H1 (cell line): ENCODE data around the gene STAMBPL1.

Source experiments
- CTCF ChIP-seq, 3 experiments: IDR thresholded peaks; 1 replicate in 2 of 3; 2 replicates in 1 of 3; pipeline versions ENCODE4 v1.5.1 to v1.6.1; 2011; ENCODE audit warnings: low read length in 3 of 3, mild to moderate bottlenecking in 3 of 3, inconsistent platforms in 2 of 3, low read depth in 1 of 3, moderate library complexity in 1 of 3; ENCODE audit not compliant: insufficient read depth in 1 of 3; ENCODE audit errors: control extremely low read depth in 1 of 3
- POLR2AphosphoS5 ChIP-seq: IDR thresholded peaks from 2 replicates; pipeline ENCODE4 v1.6.1; 2011; ENCODE audit warnings: low read depth, low read length
- RAD21 ChIP-seq, 2 experiments: IDR thresholded peaks in 1 of 2; conservative IDR thresholded peaks in 1 of 2; 2 replicates each; pipeline ENCODE4 v1.6.1; 2011; ENCODE audit warnings: low read depth in 2 of 2, low read length in 2 of 2, improper control_type of control experiment in 1 of 2, inconsistent platforms in 1 of 2, mild to moderate bottlenecking in 1 of 2, moderate library complexity in 1 of 2
- TEAD4 ChIP-seq: IDR thresholded peaks from 2 replicates; pipeline ENCODE4 v1.6.1; 2012; ENCODE audit warnings: low read depth, low read length, inconsistent platforms, mixed read lengths

DNA sequence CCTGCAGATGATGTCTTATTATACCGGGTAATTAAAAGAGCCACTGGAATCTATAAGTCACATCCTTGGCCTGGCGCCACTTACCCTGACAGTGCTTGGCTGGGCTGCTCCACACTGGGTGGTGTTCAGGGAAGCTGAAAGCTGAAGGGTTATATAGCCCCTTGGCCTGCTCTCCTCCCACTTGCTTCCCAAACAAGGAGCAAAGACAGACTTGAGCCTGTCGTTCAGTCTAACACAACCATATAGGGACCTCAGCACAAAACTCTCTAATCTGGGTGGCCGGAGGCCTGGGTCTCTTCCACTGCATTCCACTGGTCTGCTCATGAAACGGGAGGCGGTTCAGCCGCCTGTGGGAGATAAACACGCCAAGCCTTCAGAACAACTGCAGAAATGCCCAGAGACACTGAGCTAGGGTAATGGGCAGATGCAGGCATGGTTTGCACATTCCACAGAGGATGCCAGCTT lies 72.6 kb downstream of the STAMBPL1 start, which contains the start of gene ACTA2:
- TF ChIP-seq CTCF (IDR thresholded peaks at IDR 0.05; ENCODE audit: control extremely low read depth in 1 of 3, insufficient read depth in 1 of 3, low read depth in 1 of 3, low read length in 3 of 3), result no peak
- no peak for TF ChIP-seq RAD21 (IDR thresholded peaks at IDR 0.05 in 1 of 2, conservative IDR thresholded peaks at IDR 0.05 in 1 of 2; ENCODE audit: low read depth in 2 of 2, low read length in 2 of 2)
- no peak for TF ChIP-seq POLR2AphosphoS5
- no peak for TF ChIP-seq TEAD4
